HG02938 (cell line): ENCODE data around the gene STARD5.
"Not testable (repeated sequence)": the region's sequence is repeated elsewhere in the genome, so short reads cannot be mapped to it uniquely, and the experiment has no call there.

ENCODE experiments used
- ATAC-seq: cut with Tn5 transposase; IDR thresholded peaks from one replicate; pipeline ENCODE4 v1.9.1; 2021; ENCODE audit warnings: mild to moderate bottlenecking, moderate library complexity; ENCODE audit not compliant: unreplicated experiment

STARD5 gene

DNA sequence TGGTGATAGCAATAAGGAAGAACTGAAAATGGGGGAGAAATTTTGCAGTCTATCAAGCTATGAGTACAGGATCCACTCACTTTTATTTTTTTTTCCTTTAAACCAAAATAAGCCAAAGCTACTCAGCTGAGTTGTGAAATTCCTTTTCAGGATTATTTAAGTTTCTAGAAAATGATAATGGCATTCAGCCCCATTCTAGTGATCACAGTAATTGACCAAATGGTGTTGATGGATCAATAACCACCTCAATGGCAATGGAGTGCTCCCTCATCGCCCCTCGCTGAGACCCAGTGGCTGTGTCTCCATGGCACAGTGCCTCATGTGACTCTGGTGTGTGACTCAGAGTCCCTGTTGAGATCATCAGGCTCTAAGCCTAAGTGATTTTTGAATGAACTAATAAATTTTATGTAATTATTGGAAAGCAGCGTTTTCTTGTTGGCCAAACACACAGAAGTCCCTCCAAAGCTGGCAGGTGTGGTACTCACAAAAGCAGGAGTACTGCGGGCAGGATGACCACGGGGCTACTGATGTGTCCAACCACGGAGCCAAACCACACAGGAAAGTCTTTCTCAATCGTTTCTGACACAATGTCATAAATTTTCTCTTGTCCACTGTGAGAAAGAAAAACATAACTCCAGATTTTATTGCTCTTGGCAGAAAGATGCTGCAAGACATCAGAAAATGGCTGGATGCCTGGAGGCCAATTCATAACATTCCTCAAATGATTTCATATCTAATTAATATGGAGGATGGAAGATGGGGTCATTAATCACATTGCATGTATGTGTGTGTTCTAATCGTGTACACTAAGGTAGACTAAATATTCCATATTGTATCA, 14.4 kb upstream of the STARD5 start:
- ATAC-seq, result no peak

DNA sequence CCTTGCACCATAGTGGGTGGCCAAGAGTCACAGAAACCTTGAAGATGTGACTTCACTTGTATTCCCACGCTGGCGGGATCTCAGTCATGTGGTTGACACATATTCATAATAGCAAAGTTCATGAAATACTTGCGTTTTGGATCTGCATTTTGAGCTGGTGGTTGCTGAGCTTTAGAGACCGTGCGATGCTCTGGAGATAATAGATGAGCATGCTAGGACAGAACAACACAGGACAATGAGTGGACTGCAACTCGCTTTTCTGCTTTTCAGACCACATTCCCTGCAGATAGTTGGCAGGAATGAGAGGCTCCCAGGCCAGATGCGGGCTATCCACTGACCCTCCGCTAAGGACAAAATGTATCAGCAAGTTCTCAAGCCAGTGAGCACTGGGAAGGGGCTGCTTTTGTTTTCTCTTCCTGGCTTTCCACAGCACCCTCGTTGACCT, 13.8 kb upstream of the STARD5 start:
- no peak for ATAC-seq

DNA sequence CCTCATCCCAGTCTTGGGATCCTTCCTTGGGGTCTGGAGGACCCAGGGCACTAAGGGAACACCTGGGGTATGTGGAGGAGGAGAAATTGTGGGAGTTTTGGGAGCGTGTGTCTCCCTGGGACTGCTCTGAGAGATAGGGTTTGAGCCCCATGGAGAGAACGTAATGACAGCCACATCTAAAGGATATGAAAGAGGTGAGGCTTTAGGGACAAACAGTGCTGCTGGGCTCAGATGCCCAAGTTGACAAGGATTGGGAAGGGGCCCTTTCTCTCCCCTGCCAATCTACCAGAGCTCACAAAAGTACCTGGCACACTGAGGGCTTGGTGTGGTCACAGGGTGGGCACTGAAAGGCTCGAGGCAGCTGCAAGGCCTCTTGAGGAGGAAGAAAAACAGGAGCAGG, 13.3 kb upstream of the STARD5 start:
- no peak for ATAC-seq

DNA sequence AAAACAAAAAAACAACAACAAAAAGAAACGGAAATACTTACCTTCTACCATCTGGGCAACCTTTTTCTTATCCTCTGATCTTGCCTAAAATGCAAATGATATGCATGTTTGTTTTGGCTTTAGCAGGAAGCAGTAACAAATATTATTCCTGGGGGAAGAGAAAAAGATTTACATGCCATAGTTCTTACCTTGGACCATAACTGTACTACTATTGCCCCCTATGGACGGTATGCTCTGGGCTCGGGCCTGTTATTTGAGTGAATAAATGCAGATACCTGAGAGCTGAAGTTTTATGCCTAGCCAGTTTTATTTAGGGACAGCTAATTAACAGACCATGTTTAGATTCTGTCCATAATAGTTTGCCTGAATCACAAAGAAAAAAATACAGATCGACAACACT, 12.6 kb upstream of the STARD5 start:
- ATAC-seq, result no peak

DNA sequence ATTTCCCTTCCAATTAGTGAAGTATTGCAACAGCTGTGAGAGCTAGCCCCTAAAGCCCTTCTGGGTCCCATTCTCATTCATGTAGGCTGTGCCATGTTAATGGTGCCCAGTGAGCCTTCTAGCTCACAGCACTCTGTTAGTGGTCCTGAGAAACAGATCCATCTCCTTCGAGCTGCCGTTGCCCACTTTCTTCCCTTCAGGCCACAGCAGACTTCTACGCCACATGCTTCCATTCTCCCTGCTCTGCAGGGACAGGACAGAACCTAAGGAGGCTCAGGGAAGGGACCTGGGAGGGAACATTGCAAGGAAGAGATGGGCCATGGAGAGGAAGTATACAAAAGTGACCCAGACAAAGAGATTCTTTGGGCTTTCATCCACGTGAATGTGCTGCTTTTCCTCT, 11.7 kb upstream of the STARD5 start:
- no peak for ATAC-seq

DNA sequence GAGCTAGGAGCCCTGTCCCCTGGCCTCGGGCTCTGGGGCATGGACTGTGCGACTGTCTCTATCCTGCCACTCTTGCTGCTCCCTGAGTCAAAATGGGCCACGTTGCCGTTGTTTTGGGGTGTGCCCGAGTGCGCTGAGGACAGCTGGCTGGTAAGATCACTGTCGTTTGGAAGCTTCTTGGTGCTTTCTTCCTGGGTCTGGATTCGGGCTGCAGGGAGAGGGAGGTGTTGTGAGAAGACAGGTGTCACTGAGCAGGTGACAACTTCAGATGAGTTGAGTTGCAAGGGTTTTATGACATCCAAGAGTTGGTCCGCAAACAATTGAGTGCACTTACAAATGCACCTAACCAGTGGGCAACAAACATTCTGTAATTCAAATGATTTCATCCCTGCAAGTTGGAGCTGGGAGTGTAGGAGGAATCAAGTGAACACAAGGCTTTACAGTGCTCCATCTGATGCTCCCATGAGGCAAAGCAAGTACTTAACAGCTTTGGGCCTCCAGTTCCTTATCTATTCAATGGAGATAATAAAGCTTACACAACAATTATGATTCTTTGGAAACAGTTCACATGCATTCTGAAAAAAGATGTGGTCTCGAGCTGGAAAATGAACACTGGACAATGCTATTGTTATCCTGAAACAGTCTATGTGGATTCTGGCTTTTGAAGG, 11.0 kb upstream of the STARD5 start:
- ATAC-seq, result no peak

DNA sequence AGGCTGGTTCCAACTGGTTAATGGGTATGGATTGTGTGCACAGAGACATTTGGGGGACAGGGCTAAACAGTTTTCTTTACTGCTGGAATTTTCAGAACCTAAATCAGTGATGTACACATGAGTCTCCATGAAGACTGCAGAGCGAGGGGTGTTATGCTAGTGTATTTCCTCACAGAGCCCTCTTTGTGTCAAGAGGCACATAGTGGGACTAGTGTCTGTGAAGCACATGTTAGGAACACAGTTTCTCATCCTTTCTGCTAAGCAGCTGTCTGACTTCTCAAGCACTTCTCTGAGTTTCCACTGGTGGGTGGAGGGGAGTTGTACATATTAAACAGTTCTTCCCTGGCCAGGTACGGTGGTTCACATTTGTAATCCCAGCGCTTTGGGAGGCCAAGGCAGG, 9.4 kb upstream of the STARD5 start:
- no peak for ATAC-seq

DNA sequence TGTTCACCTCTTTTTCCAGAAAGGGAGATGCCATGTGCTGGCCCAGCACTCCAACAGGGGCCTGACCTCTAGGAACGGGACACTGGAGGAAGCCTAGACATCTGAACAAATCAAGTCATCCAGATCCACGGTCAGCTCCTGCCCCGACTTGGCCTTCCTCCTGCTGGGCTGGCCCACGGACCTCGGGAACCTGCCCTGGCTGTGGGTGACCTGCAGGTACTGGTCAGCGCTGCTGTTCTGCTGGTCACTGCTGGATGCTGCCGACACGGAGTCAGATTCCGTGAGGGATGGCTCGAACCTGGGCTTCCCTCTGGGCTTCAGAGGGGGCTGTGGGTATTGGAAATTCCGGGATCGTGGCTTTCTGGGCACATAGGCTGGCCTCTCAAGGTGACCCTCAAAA, 8.4 kb upstream of the STARD5 start:
- no peak for ATAC-seq

DNA sequence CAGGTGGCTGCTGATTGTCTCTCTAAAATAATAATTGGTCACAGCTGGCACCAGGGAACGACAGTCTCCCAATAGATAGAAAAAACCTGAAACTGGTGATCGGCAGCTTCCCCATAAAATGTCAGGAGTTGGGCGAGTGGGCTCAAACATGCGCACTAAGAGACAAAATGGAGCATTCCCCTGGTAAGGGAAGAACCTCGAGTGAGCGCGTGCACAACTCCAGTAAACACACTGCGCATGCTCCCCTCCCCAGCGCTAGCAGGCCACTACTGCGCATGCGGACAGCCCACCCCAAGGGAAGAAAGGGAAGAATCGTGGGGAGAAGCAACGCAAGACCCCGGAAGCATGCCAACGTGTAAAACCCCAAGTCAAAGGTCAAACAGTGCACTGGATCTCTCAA, 7.7 kb upstream of the STARD5 start:
- ATAC-seq, result no peak

DNA sequence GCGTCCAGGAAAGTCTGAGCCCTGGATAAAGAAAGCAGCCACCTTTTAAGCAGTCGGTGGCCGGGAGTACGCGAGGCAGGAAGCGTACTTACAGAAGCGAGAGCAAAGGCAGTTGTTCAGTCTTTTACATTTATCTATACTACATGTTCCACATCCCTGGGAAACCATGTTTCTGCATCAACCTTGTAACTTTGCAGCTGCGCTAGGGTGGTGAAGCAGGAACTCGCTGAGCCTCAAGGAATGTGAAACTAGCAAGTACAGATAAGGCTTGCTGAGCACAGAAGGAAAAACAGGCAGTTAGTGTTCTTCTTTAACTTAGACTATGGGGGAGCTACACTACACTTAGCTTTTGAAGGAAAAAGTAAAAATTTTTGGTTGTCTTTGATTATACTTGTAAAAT, 7.2 kb upstream of the STARD5 start:
- not testable (repeated sequence) for ATAC-seq

DNA sequence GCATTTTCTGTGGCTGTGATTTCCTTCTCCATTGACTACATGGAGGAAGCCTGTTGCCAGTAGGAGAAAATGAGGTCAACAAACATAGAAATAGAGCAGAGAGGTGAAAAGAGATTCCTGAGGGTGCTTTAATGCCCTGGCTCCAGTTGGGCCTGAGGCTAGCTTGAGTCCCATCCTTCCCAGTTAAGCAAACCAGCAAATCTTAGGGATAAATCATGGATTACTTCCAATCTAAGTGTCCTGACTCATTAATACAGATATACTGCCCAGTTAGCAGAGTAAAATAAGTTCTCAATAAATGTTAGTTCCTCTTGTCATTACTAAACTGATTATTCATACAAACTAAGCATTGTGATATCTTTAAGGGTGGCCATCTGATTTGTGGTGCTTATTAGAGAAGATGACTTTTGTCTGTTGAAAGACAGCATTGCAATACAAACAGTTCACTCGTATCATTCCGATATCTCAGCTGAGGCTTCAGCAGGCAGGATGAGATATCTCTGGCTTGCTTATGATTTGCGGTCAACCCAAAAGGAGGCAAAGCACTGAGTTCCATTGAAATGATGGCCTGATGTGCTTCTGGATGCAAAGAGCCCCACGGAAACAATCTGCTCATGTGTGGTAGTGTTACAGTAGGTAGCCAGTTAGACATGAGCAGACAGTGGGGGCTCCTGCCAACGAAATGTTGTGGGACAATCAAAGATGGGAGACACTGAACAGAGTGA, 6.6 kb upstream of the STARD5 start:
- no peak for ATAC-seq

DNA sequence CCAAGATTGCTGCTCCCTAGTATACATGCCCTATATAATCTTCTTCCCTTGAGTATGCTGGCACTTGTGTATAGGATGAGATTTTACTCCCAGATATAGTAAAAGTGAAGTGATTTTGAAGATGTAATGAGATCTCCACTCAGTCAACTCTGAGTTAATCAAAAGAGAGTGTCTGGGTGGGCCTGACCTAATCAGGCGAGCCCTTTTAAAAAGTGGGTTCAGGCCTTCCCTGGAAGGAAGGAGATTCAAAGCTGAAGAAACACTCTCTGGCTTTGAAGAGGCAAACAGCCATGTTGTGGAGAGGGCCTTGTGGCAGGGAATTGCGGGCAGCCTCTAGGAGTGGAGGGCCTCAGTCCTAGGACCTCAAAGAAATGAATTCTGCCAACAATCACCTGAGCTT, 5.5 kb upstream of the STARD5 start:
- no peak for ATAC-seq

DNA sequence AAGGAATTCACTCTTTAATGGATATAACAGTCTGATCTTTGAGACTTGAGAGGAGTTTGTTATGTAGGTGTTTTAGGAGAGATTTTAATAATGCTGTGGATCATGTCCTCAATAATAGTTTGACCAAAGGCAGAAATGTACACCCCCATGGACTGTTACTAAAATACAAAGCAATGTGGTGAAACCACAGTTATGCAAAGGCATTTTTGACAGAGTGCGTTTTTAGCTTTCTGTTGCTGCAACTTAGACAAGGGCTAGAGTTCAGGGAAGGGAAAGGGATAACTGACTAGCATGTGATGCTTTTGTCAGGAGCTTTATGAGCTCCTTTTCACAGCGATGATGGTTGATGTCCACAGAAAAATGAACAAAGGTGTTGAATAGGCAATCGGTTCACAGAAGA, 3.6 kb upstream of the STARD5 start:
- no peak for ATAC-seq

DNA sequence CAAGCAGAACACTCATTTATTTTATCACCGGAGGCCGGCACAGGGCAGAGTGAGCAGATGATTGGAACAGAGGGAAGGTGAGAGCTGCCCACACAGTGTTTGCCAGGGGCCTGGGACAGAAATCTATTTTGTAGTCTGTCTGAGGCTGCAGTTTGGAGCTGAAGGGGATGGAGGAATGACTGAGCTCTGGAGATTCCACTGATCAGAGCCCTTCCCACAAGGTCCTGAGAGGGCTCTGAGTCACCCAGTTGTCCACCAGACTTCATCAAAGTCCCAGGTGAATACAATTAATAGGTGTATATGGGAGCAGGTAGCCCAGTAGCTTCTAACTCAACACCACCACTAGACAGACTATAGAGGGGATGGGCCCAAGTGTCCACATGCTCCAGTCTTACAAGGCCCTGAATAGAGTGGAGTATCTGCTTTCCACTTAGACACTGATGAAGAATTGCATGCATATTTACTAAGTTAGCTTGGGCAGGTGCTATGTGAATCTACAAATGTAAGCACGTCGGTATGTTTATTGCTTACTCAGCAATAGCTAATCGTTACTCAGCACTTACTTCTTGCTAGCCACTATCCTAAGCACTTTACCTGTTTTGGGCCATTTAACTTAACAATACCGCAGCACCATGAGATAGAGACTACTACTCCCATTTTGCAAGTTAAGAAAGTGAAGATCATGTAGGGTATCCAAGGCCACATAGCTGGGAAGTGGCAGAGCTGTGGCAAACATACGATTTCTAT, 2.7 kb upstream of the STARD5 start:
- ATAC-seq, result no peak

DNA sequence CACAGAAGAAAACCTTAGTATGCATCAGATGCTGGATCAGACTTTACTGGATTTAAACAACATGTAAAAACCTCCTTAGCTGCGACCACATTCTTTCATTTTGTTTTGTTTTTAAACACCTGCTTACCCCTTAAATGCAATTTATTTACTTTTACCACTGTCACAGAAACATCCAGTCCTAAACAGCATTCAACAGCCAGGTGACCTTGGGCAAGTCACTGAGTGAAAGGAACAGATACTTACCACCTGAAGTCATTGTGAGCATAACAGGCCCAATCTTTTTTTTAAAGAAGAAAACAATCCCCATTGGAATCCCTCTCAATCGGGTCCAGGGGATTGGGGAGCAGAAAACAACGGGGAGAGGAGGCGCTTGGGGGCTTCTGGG, 390 bp downstream of the STARD5 start:
- ATAC-seq, result peak; percentile 28

DNA sequence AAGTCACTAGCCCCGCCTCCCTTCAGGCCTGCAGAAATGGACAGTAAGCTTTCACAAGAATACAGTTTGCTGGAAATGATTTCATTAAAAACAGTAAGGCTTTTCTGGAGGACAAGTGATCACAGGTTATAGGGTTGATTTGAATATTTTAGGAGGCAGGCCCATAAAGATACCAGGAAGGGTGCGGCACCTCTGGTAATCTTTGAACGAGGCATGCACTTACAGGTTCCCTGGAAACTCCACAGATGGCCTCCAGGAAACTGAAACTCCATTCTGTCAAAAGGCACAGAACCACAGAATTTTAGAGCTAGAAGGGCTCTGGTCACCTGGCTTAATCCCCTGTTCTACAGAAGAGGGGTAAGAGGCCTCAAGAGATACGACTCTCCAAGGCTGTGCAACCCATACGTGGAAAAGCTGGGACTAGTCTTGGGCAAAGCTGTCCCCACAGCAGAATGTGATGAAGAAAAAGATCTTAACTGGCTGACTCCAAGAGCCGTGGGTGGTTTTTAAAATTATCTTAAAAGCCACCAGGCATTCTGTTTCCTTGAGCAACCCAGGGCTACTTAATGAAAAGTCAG, 1.2 kb downstream of the STARD5 start:
- no peak for ATAC-seq

DNA sequence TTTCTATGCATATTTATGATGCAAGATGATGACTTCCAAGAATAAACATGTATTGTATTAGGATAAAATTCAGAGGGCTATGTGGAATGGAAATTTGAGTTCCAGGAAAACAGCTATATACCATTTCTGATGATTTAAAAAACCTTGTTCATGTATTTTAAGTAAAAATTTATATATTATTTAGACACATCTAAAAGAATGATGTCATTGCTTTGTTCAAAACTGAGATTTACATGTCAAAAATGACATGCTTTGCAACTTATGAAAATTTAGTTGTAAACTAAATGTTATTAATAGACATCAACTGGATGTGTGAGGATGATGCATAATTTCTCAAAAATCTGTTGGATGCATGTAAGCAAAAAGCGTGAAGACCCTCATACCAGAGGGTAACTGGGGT, 2.3 kb downstream of the STARD5 start:
- ATAC-seq, result no peak

DNA sequence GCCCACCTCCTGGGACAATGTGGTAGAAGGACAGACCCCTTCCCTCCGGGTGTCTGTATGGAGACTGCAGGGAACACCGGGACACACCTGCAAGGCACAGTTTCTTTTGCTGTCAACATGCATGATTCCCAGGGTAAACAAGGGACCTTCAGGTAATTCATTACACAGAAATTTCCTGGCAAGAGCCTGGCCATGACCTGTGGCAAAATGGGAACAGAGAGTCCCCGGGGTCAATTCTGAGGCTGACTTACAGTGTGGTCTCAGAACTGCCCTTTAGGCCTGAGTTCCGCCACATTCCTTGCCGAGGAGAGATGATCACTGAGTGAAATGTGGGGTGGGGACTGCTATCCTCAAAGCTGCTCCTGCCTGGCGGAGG, 6.3 kb downstream of the STARD5 start:
- no peak for ATAC-seq

DNA sequence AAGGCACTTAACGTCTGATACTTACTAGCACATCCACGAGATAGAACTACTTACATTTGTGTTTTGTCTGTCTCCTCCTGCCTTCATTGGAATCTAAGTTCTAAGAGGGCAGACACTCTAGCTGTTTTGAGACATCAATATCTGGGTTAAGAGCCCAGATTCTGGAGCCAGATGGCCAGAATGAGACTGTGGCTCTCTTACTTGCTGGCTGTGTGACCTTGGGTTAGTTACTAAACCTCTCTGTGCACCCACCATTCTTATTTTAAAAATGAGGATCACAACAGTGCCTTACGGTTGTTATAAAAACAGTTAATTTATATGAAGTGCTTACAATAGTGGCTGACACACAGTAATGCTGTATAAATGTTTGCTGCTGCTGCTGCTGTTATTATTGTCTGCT, 7.7 kb downstream of the STARD5 start:
- no peak for ATAC-seq

DNA sequence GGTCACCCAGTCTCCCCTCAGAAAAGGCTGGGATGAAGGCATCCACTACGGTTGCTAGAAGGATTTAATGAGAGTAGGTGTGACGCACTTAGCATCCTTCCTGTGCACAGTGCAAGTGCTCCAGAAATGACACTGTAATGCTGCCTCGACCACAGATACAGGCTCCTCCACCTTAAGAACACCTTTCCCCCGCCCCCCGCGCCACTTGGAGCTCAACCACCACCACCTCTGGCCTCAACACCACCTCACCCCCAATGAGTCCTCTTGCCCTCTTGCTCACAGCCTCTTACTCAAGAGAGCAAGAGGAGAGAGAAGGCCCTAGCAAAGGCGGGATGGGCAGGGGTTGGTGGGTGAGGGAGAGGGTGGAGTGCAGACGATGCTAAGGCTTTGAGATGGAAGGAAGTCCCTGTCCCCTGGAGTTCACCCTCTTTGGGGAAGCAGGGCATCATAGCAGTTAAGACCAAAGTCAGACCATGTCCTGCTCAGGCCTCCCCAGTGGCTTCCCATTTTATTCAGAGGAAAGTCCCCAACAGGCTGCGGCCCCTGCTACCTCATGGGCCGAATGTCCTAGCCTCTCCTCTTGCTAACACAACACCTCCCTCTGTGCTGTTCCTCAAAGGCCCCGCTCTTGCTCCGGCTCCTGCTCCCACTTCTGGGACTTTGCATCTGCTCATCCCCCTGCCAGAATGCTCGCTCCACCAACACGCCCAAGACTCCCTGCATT, 8.3 kb downstream of the STARD5 start:
- no peak for ATAC-seq
